Stimulated activated CD4-positive, alpha-beta T cell treated with anti-CD3 and anti-CD28 coated beads, Interleukin-12 subunit alpha, Interleukin-12 subunit beta, amount 100 ng/mL, for 4 hours (primary cell): ENCODE results near the gene CFAP61.
"Not testable (repeated sequence)": the region's sequence is repeated elsewhere in the genome, so short reads cannot be mapped to it uniquely, and the experiment has no call there.

Experiments used
- DNase-seq: peaks from one replicate; pipeline ENCODE4 v3.0.0-alpha.2; 2020

The CFAP61 gene

DNA sequence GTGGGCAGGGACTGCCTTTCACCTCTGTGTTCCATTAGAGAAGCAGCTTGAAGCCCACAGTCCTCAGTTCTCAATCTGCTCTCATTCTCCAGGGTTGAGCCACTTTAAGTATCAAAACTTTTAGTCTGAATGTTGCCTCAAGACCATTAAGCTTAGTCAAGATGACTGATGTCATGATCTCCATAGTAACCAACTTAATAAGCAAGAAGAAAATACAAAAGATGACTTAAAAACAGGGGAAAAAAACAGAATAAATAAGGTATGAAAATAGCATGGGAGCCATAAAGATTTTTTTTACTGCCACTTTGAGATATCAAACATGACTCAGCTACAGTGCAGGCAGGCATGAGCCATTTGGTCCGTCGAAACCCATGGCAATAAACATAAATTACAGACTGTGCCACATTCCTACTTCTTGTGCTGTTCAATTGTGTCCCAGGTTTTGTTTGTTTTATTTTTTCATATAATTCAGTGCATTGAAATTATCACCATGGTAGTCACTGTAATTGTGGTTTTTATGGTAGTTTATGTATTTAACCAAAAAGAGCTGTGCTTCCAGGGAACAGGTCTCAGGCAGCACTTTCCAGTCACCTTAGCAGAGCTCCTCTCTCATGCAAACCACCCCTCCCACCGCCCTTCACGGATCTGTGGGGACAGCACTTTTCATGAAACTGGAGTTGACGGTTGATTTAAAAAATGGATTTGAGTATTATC lies 159.1 kb downstream of the CFAP61 start:
- DNase-seq: no peak

DNA sequence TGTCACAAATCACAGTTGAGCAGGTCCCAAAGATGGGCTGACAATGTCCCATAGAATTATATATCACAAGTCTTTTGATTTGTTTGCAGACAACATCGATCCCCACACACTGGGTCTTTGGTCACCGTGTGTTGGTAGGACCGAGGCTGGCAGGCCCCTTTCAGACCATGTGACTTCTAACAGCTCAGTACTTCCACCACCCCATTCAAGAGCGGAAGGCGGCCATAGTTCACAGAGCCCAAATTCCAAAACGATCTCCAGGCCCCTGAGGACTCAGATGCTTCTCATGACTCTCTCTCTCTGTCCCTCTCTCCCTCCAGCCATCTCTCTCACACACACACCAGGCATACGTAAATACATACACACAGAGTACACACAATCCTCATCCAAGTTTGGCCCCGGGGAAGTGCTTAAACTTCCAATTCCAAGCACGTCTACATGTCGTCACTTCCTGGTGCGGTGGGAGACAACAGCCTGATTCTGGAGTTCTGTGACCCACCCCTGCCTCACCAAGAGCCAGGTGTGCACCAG lies 159.7 kb downstream of the CFAP61 start:
- no peak for DNase-seq

DNA sequence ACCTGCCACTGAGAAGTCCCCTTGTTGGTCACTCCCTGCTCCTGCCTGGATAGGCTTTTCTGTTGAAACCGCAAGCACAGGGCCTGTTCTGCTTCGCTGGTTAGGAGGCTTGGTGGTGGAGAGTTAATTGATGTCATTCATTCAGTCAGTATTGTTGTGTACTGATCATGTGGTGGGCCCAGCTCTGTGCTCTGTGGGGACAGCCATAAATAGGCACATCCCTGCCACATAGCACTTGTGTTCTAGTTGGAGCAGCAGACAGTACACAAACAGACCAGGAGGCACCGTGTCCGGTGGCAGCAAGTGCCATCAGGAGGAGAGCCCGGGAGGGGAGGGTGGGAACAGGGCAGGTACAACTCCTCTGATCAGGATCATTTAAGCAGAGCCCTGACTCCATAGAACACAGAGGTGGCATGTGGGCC lies 160.4 kb downstream of the CFAP61 start:
- no peak for DNase-seq

DNA sequence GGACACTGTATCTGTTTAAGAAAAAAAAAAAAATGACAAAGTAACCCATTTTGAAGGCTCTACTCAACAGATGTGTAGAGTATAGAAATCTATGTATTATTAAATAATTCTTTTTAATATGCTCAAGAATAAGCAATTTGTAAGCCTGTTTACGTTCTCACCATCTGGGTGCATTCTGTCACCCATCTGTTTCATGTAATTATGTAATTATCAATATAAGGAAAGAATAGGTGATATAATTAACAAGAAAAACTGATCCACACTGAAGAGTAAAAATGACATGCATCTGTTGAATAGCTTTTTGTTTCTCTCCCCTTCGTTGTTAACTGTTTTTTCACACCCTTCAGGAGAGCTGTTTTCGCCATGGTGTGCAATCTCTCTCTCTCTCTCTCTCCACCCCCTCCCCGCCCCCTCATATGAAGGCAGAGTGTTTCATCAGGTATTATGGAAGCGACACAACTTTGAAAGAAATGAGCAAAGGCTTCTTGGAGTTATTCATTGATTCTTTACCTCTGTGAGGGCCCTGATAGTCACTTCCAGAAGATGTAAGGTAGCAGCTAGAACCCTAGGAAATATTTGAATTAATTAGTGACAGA lies 161.3 kb downstream of the CFAP61 start:
- no peak for DNase-seq

DNA sequence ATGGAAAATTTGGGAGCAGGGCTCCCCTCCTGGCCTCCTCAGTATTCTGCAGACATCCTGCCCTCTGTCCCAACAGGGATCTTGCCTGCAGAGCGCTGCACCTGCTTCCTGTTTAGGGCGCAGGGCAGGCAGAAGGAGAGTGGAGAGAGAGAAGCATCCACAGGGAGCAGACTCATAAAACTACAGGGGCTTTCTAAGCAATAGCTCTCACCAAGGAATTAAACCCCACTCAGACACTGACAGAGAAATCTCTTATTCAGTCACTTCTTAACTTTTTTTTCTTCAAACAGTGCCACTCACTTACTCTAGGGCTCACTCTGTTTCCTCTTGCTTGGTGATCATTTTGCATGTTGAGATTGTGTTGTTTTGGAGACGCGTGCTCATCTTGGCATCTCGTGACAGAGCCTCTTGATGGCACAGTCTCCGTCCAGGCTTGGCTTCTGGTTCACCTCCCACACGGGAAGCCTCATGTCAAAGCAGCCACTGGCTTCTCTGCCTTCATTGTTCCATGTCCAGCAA lies 162.5 kb downstream of the CFAP61 start:
- DNase-seq: no peak

DNA sequence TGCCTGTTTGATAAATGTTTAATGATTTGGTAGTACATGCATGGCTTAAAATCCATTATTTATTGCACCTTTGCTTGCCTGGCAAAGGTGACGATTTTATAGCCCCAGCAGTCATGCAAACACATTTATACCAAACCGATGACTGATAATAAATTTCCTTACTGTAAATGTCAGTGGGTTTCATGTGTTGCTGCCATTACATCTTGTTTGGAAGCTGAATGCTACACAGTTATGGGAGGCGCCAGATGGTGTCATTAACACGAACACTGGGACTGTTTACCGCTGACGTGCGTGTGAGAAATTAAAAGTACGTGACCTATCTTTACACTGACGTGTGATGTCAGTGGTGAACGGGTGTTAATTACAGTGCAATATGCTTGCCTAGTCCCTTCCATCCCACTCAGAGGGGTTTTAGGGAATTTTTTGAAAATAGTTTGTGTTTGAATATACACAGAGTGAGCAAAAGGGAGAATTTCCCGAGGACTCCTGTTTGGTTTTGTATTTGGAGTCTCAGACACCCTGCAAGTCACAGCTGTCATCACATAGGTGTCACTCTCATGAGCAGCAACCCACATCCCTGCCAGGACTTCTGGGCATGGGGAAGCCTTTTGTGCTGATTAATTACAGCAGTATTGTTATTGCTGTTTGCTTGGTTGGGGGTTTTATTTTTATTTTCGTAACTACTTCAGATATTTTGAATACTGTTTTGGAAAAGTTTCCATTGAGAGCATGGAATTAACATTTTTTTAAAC lies 163.8 kb downstream of the CFAP61 start:
- DNase-seq: no peak

DNA sequence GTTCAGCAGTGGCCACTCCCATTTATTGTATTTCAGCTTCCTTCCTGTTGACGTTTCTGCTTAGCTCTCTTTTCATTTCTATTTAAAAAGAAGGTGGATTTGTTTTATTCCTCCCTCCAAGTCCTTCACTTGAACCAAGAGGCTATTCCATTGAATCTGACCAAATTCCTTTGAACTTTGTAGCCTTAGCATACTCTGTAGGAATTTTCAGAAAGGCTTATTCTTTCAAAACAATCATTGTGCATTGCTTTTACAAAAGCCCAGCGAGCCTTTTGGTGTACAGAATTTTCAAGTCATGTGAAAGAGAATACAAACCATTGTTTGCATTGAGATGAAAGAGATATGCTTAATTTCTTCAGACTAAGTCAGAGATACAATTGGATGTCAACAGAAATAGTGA lies 164.6 kb downstream of the CFAP61 start:
- no peak for DNase-seq

DNA sequence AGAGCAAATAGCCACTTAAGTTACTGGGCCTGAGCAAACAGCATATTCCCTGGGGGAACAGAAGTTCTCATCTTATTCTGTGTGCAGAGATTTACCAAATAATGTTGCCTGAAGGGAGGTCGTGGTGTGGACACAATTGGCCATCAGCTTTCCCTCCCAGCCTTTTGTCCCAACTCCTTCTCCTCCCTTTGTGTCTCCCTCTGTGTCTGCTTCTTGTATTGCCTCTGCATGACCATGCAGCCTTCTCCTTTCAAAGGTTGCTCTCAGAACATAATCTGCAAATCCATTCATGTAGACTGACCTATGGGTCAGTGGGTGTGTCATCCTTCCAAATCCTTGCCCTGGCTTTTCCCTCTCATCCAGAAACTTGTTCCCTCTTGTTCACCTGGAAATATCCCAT lies 165.3 kb downstream of the CFAP61 start:
- no peak for DNase-seq

DNA sequence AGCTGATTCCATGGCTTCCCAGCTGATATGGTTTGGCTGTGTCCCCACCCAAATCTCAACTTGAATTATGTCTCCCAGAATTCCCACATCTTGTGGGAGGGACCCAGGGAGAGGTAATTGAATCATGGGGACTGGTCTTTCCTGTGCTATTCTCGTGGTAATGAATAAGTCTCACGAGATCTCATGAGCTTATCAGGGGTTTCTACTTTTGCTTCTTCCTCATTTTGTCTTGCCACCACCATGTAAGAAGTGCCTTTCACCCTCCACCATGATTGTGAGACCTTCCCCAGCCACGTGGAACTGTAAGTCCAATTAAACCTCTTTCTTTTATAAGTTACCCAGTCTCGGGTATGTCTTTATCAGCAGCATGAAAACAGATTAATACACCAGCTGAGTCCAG lies 165.8 kb downstream of the CFAP61 start:
- DNase-seq: not testable (repeated sequence)

DNA sequence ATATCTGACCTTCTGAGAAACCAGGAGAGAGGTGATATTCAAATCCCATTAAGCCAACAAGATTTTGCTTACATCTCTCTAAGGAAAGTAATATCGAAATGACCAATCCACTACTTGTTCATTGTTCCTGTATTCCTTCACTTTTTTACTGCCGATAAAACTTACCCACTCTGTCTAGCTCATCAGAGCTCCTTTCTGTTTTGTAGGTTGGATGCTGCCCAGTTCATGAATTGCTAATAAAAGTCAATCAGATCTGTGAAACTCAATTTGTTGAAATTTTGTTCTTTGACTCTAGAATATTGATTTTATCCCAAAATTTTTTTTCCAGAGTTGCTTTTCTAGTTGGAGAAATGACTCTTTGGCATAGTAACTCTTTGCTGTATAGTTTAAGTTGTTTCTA lies 166.7 kb downstream of the CFAP61 start:
- DNase-seq: no peak

DNA sequence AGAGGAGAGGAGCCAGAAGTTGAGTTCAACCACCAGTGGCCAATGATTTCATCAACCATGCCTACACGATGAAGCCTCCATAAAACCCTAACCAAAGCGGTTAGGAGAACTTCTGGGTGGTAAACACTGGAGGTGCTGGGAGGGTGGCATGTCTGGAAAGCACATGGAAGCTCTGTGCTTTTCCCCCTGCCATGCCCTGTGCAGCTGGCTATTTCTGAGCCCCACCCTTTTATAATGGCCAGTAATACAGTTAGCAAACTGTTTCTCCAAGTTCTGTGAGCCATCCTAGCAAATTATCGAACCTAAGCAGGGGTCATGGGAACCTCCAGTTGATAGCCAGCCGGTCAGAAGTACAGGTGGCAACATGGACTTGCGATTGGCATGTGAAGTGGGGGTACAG lies 167.8 kb downstream of the CFAP61 start:
- no peak for DNase-seq

DNA sequence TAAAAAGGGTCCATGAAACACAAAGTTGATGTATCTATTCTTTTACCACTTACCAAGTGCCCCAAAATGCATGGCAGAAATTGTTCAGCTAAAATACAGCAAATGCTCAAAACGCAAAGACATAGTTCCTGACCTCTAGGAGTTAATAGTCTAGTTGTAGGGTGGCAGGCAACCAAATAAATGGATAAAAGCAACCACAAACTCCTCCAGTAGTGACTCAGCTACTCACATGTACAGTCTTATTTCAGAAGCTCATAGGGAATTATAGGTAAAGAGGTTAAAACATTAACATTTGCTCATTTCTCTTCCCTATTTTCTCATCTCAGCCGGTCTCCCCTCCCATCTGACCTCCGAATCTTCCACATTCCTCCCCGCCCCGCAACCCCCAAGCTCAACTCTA lies 171.6 kb downstream of the CFAP61 start:
- DNase-seq: no peak

DNA sequence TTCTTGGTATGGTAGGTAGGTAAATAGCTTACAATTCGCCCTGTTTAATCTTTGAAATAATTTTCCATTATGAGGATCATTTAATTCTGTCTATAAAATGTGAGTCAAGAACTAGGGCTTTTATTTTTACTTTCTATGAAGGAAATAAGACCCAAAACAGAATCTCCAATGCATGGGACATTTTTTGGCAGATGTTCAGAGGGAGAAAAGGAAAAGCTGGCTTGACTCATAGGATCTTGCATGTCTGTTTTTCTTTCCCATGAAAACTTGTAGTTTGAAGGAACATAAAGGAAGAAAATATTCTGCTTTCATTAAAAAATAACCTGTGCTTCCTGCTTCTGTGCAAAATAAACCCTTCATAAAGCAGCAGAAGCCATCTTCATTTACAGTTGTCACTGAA lies 172.5 kb downstream of the CFAP61 start:
- no peak for DNase-seq

DNA sequence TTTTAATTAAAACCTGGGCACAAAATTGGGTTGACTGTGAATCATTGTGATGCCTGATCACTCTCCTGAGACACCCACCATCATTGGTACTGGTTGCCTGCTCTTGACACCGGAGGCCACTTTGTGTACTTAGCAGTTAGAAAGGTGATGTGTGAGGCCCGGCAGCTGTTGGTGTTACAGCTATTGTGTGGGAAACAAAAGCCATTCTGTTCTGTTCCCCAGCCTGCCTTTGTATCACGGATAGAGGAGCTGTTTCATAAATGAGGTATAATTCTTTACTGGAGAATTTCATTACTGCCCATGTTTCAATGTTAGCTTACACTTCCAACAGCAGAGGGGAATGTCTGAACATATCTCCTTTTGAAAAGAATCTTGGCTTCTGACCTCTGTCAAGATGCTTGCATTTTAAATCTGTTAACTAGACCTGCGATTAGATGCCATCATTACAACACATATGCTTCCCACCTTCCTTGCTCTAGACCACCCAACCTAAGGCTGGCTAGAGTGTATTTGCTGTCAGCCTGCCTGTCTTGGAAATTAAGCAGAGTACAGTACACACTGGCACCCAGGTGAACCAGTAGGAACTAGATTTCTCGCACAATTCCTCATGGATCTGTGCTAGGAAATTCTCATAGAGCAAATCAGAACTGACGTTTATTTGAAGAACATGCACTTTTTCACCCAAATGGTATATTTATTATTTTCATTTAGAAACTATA lies 173.2 kb downstream of the CFAP61 start:
- no peak for DNase-seq

DNA sequence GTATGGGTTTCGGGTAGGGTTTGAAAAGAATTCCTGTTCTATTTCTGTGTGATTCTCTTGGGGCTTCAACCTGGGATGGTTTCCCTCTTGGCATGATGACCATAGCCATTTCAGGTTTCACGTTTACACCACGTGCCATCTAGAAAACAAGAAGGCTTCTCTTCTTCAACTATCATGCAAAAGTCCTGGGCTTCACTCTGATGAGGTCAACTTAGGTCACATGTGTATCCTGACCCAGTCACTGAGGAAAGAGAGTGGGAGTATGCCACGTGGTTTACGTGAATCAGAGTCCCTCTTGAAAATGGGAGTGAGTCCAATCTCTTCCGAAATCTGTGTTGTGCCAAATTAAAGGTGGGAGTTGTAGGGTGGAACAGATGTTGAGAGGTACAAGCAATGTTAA lies 174.2 kb downstream of the CFAP61 start:
- DNase-seq: no peak

DNA sequence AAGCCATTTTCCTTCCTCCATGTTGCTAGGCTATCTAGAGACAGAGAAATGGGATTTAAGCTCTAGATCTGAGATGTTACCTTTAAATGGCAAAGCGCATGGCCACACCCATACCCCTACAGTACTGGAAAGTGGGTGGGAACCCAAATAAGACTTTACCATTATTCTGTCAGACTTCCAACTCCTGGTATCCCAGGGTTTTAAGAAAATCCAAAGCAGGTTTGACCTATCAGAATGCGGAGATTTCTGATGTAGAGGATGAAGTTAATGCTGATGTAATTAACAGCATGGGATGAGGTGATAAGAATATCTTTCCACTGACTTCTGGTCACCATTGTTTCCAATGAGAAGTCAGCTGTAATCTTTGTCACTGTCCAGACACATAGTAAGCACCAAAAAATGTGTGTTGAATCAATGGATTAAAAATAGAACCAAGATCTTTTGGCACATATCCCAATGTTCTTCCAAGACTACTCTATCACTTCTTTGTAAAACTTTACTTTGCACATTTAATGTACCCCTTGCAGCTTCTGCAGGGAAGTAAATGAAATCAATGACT lies 174.8 kb downstream of the CFAP61 start:
- DNase-seq: no peak

DNA sequence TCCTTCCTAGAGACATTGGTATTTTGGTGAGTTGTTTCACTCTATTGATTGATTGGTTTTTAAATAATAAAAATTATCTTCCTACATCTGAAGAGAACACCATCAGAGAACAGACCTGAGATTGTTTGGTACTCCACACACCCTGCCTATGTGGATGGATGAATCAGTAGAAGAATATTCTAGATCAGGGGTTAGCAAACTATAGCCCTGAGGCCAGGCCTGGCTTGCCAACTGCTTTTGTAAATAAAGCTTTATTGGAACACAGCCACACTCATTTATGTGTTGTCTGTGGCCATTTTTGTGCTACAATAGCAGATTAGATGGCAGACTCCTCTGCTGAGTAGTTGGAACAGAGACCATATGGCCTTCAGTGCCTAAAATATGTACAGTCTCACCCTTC lies 176.0 kb downstream of the CFAP61 start:
- DNase-seq: no peak

DNA sequence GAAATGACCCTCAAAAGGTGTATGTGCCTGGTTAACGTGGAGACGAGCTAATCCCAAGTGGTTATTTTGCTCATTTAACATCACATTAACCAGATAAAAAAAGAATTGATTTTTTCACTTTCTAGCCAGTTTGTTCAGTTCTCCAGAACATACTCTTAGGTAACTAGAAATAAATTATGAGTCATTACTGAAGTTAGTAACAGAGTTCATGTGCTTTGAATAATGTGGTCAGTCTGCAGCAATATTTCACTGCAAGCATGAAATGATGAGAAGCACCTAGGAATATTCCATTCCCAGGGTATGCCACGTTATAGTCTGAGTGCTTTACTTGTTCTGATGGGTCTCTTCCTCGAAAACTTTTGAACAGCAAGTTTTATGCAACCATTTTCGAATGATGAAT lies 177.3 kb downstream of the CFAP61 start:
- no peak for DNase-seq

DNA sequence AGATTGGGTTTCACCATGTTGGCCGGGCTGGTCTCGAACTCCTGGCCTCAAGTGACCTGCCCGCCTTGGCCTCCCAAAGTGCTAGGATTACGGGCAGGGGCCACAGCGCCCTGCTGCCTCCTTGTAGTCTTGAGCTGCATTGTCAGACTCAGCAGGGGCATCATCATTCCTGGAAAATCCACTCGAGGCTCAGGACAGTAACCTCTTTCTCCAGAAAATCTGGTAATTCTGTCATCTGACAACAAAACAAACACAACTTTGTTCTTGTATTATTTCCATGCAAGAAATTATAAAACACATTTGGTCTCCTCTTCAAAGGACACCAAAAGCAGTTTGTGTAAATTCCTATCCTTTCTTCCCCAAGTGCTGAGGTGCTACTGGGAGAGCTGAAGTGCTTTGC lies 178.4 kb downstream of the CFAP61 start:
- no peak for DNase-seq

DNA sequence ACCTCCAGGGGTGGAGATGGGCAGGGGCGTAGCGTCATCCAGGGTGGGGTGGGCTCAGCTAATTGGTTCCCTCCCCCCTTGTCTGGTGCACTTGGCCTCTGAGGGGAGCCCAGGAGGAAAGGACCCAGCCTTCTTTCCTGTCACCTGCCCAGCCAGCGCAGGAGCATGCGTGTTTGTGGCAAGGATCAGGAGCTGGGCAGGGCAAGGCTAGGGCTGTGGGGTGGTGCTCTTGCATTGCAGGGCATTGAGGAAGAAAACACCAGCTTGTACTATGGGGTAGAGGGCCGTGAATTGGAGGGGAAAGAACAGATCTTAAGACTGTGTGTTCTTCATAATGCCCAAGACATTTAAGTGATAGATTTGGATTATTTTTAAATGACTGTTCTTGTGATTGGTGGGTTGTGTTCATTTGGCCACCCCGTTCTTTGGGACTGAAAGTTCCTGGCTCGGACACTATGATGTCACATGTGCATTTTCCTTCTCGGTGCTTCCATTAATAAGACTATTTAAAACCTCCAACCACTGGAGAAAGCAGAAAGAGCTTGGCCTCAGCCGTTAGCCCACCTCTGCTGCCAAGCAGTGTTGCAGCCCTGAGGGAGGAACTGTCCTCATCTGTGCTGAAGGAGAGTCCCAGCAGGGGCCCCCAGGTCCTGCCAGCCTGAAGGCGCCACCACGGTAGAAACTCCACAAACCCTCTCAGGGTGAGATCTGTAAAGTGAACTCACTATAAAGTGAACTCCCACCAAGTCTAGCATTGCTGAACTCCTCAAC lies 179.4 kb downstream of the CFAP61 start:
- DNase-seq: no peak

DNA sequence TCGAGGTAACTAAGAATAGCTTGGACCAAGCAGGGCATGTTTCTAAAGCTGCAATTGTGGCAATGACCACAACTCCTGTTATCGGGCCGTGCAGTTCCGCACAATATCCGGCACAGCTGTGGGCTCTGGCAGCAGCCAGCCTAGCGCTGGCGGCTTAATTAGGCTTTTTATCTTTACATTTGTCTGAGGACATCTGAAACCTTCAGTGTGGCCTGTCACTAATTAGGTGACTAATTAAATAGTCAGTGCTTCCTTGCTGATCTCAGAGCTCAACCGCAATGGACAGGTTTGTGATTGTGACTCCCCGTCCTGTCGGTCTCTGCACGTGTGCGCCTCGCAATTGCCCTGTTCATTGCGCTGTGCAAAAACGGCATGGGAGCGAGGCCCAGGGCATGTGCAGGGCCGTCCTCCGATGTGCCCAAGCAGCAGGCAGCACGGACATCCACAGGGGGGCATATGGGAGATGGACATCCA lies 180.7 kb downstream of the CFAP61 start:
- no peak for DNase-seq

DNA sequence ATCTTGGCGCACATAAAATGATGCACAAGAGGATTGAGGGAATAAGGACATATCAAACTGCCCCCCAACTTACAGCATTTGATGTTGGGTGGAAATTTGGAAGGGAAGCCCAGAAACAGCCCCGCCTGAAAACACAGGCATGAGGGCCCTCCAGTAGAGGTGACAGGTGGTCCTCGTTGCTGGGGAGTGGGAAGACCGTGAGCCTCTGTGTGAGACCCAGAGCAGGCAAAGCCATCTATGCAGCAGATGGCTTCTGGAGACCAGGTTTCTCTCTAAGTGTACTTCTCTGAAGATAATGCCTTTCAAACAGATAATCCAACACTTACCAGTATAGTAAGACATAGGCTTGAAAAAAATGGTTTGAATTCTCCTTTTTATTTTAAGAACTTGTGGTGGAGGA lies 183.3 kb downstream of the CFAP61 start:
- DNase-seq: no peak
